Upper lobe of right lung (tissue), 1 donor: Measurements from ENCODE around the gene MEI4. TPM values are rescaled to one million over a fixed set of nuclear protein-coding genes. Genes with fewer than 3 reads are reported as not detected.
"Not testable (repeated sequence)": the region's sequence is repeated elsewhere in the genome, so short reads cannot be mapped to it uniquely, and the experiment has no call there.

Experiments used
- ATAC-seq: fragments of 200-7000 bp; cut with Tn5 transposase; one replicate; pipeline ENCODE4 v1.9.1; 2020; ENCODE audit warnings: mild to moderate bottlenecking, moderate library complexity
- DNase-seq: peaks from one replicate; pipeline ENCODE4 v3.0.0-alpha.2; 2020
- H3K27ac ChIP-seq: fragments of 200-600 bp; one replicate; pipeline ENCODE4 v1.8.0; 2022
- H3K27me3 ChIP-seq: fragments of 200-600 bp; one replicate; pipeline ENCODE4 v1.8.0; 2022; ENCODE audit warnings: mild to moderate bottlenecking
- H3K36me3 ChIP-seq: fragments of 200-600 bp; one replicate; pipeline ENCODE4 v1.8.0; 2022
- H3K4me1 ChIP-seq: fragments of 200-600 bp; one replicate; pipeline ENCODE4 v1.8.0; 2022
- H3K4me3 ChIP-seq: fragments of 200-600 bp; one replicate; pipeline ENCODE4 v1.8.0; 2022; ENCODE audit warnings: mild to moderate bottlenecking
- H3K9me3 ChIP-seq: fragments of 200-600 bp; one replicate; pipeline ENCODE4 v1.8.0; 2022
- CTCF ChIP-seq: fragments of 200-600 bp; IDR thresholded peaks from one replicate; pipeline ENCODE4 v1.8.0; 2022; ENCODE audit warnings: antibody characterized with exemption
- intact Hi-C: fragments of 100-400 bp; cut with DNase I; formaldehyde crosslinking; loops from one replicate; pipeline ENCODE4 v1.11.0; 2022
- total RNA-seq: library from RNA; stranded (reverse); fragmentation: NEBNext Ultra II Directional; extraction: Animal tissue kit (Norgen Biotek cat#: 25700); gene quantifications from one replicate; pipeline ENCODE4 v1.2.1, GENCODE V29; 2021
- donor health status: DM: no; HTN: yes; CAD: no; lungs with severe emphysema.

The MEI4 gene
- total RNA-seq, 1 donor from 2014 or later = not detected

- H3K36me3 ChIP-seq = no peaks in the 10 kb centered on the region
- intact Hi-C loops = no loop called here
- DNase-seq (no peak), ATAC-seq (no peak)
- no peaks in the 10 kb centered on the region for H3K4me1 ChIP-seq
- H3K4me3 ChIP-seq = no peak overlapping the region
- TF ChIP-seq CTCF = no peak
- no peaks in the 10 kb centered on the region for H3K27me3 ChIP-seq
- H3K27ac ChIP-seq = no peak overlapping the region
- no peaks in the 10 kb centered on the region for H3K9me3 ChIP-seq
Measured at GRCh38 chr6:77825204-77825603, 172.4 kb downstream of the MEI4 start.

GRCh38 chr6:77829736-77830135 is 176.9 kb downstream of the MEI4 start:
- intact Hi-C loops = no loop called here
- Histone ChIP-seq H3K27me3 (no peaks in the 10 kb centered on the region), H3K4me3 (no peak overlapping the region), H3K9me3 (no peaks in the 10 kb centered on the region), H3K27ac (no peak overlapping the region), H3K4me1 (no peaks in the 10 kb centered on the region), H3K36me3 (no peaks in the 10 kb centered on the region)
- no peak for TF ChIP-seq CTCF
- DNase-seq (no peak), ATAC-seq (no peak)

GRCh38 chr6:77833749-77834148 is 180.9 kb downstream of the MEI4 start:
- ATAC-seq, H3K27ac ChIP-seq, intact Hi-C loops, H3K36me3 ChIP-seq, H3K4me1 ChIP-seq, DNase-seq, H3K9me3 ChIP-seq, H3K27me3 ChIP-seq, H3K4me3 ChIP-seq: not testable (repeated sequence)

- TF ChIP-seq CTCF = no peak
- DNase-seq = no peak
- no peak for ATAC-seq
- Histone ChIP-seq H3K4me3 (no peak overlapping the region), H3K27me3 (no peaks in the 10 kb centered on the region), H3K27ac (no peak overlapping the region), H3K36me3 (no peaks in the 10 kb centered on the region), H3K4me1 (no peaks in the 10 kb centered on the region), H3K9me3 (no peaks in the 10 kb centered on the region)
- intact Hi-C loops = no loop called here
Measured at GRCh38 chr6:77834591-77834996, 181.8 kb downstream of the MEI4 start.

GRCh38 chr6:77837034-77837784 is 184.4 kb downstream of the MEI4 start:
- no peak for ATAC-seq
- no peaks in the 10 kb centered on the region for H3K9me3 ChIP-seq
- no peaks in the 10 kb centered on the region for H3K4me1 ChIP-seq
- intact Hi-C loops = no loop called here
- TF ChIP-seq CTCF = no peak
- no peaks in the 10 kb centered on the region for H3K36me3 ChIP-seq
- no peak for DNase-seq
- H3K27me3 ChIP-seq = no peaks in the 10 kb centered on the region
- H3K27ac ChIP-seq = no peak overlapping the region
- H3K4me3 ChIP-seq = no peak overlapping the region

GRCh38 chr6:77839292-77839691 is 186.5 kb downstream of the MEI4 start:
- no peaks in the 10 kb centered on the region for H3K27me3 ChIP-seq
- no peaks in the 10 kb centered on the region for H3K4me1 ChIP-seq
- ATAC-seq = no peak
- no peaks in the 10 kb centered on the region for H3K36me3 ChIP-seq
- no peak overlapping the region for H3K27ac ChIP-seq
- DNase-seq = no peak
- no peak for TF ChIP-seq CTCF
- no peaks in the 10 kb centered on the region for H3K9me3 ChIP-seq
- H3K4me3 ChIP-seq = no peak overlapping the region
- intact Hi-C loops = no loop called here
